HPDE6-E6E7 (cell line): Measurements from ENCODE around the gene DLG1.

ENCODE experiments used
- DNase-seq: peaks from one replicate; pipeline ENCODE4 v3.0.0; 2011; ENCODE audit warnings: missing footprints; ENCODE audit errors: extremely low spot score

The DLG1 gene

DNA sequence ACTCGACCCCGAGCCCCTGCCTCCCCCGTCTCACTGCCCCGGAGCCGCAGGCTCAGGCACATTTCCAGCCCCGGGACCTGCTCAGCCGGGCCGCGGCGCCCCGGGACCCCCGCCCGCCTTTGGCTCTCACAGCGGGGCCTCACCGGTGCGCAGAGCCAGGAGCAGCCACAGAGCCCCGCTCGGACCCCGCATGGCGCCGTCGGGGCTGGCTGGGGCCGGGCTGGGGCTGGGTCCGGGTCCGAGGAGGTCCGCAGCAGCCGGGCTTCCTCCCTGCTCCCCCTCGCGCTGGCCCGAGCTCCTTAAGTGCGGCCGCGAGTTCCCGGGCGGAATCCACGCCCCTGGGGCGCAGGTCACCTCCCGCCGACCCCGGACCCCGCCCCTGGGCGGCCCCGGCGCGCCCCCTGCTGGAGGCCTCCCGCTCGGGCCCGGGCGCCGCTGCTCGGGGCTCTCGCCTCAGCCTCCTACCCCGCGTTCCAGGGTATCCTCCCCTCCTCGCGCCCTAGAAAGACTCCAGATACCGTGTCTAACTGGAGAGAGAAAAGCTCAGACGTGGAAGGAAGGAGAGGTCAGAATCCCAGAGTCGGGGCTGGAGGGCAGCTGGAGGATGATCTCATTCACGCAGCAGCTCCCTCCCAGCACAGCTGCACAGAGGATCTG, 268.8 kb downstream of the DLG1 start, which contains the start of gene MELTF:
MELTF (minus strand) TSS at position 307 of the 657 bp plus-strand sequence; CDS start at position 192, 115 bp downstream.
- peak; percentile 75 for DNase-seq

DNA sequence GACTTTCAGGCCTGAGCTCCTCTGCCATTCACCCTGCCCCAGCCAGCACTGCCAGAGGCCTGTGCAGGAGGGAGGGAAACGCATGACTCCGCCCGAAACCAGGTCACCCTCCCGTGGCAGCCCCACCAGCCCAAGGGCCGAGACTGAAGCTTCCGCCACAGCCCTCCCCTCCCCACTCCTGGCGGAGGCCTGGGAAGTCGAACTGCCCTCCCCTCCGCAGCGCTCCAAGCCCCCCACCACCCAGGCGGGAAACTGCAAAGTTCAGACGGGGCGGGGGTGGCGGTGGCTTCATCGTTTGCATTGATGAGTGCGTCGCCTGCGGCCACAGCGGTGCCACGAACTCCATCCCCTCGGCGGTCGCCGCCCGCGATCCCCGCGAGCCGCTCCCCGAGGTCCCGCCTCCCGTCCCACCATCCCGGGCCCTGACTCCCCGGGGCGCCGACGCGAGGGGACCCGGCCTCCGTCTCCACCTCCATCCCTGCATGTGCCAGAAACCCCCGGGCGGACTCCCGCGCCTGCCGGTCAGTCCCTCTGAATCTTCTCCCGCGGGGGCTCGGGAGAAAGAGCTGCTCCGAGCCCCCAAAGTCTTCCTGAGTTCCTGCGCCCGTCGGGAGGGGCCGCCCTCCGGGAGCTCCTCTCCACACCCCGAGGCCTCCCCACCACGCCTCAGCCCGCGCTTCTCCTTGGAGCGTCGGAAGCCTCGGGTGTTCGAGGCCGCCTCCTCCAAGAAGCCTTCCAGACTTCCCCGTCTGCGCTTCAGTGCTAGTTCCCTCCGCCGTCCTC, 269.5 kb downstream of the DLG1 start:
- no peak for DNase-seq

DNA sequence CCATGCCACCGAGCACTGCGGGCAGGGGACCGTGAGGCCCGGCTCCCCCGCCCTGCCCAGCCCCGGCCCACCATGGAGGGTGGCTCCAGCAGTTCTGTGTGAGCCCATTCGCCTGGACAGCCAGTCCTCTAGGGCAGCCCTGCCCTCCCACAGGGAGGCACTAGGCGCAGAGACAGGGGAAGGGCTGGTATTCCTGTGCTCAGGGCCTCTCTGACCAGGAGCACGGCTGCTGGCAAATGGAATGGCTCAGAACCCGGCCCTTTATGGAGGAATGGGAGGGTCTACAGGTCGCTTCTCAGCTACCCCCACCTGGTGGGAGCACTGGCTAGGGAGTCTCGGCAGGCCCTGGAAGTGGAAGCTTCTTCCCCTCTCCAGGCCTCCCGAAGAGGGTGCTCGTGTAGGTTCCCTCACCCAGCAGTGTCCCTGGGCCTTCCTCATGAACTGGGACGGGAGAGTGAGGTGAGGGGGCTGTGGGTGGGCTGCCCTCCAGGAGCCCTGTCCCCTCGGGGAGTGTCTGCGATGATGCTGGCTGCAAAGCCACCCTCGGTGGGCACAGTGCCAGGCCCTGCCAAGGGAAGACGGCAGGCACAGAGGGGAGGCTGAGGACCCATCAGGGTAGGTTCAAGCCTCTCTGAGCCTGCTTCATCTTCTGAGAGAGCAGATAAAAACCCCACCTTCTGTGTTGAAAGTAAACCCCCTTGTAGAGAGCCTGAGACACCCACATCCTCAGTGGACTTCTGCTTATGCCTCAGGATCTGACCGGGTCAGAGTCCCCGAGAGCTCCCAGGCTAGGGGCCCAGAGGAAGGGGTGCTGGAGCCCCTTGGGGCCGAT, 270.3 kb downstream of the DLG1 start:
- DNase-seq = no peak

DNA sequence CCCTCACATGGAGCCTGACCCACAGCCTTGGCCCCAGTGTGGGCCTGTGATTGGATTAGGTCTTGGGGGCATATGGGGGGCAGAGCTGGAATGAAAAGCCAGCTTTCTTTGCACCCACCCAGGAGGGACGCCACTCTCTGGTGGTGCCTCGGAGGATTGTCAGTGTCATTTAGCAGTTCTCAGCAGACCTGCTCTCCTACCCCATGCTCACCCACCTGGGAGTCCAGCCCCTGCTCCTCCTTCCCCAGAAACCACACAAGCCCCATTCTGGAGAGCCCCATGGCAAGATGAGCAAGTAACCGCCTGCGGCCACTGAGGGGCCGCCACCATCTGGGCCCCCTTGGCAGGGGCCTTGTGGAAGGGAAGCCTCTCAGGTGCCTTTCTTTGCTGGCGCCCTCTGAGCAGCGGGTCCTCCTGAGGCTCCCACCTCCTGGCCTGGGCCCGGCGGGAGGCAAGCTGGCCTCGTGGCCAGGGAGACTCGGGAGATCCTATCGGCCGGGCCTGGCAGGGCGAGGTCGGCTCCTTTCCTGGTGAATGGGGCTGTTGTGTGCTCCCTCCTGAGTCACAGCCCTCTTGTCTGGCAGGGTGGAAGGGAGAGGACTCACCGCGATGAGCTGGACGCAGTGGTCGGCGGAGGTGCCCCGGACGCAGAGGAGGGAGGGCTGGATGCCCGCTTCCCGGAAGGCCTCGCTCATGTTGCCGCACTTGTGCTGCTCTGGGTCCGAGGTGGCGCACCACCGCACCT, 271.1 kb downstream of the DLG1 start:
- no peak for DNase-seq

DNA sequence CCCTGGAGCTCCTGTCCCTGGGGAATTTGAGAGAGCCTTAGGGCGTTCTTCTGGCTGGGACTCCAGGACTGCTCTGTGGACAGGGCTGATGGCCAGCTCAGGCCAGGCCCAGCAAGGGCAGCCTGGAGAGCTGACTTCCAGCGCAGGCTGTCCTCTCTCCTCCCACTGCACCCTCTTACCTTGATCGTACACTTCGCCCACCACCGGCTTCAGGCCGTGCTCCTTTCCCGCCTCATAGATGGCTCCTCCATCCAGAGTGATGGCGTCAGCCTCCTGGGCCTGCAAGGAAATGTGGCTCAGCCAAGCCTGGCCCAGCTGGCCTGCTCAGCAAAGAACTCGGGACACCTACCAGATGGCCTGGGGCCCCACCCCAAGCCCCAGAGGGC, 271.9 kb downstream of the DLG1 start:
- no peak for DNase-seq

DNA sequence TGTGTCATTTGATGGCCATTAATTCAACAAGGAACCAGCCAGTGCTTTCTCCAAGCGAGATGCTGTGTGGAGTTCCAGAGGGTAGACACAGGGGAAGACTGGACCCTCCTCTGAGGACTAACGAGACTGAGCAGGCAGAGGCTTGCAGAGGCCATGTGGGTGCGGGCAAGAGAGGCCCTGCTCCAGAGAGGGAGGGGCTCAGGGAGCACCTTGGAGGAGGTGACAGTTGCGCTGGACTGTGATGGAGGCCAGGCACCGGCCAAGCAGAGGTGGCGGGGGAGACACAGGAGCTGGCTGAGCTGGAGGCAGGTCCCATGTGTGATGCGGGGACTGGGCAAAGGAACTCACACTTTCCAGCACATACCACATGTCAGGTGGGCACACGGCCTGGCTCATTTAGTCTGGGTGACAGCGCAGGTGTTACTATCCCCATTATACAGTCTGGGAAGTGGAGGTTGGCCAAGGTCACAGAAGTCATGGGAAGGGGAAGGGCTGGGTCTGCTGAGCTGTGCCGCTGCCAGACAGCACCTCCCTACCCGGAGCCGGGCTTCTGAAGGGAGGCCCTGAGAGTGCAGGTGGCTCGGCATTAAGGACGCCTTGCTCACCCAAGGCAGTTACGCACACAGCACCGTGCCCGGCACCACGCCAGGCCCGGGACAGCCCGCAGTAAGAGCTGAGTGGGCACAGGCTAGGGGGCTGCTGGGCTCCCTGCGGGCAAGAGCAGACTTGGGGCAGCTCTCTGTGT, 272.5 kb downstream of the DLG1 start:
- DNase-seq = no peak

DNA sequence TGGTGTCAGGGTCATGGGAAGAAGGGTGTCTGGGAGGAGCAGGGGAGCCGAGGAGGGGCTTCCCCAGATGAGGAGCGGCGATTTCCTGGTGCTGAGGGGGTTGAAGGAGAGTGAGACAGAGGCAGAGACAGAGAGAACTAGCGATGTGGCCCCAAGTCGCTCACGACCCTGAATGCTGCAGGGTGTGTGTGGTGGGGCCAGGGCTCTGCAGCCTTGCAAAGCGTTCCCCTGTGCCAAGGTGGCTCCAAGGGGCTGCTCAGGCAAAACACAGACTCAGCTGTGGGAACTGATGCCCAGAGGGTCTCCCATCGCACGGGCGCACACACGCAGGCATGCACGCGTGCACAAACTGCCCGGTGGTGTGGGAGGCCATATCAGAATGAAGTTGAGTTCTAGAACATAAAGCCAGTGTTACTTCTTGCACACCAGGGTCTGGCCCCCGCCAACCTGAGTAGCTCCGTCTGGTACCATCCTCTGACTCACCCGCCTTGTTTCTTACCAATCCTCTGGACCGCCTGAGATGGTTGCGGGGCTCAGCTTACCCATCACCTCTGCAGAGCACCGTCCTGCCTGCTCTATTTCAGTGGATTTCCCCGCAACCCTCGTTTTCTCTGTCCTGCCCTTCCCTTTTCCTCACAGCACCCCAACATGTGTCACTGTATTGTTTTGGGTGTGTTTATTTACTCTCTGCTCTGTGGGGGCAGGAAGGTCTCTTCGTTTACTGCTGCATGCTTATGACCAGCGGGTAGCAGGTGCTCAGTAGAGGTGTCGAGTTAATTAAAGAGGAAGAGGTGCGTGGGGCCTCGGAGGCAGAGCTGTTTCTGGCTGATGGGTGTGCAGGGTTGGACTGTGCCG, 273.3 kb downstream of the DLG1 start:
- no peak for DNase-seq

DNA sequence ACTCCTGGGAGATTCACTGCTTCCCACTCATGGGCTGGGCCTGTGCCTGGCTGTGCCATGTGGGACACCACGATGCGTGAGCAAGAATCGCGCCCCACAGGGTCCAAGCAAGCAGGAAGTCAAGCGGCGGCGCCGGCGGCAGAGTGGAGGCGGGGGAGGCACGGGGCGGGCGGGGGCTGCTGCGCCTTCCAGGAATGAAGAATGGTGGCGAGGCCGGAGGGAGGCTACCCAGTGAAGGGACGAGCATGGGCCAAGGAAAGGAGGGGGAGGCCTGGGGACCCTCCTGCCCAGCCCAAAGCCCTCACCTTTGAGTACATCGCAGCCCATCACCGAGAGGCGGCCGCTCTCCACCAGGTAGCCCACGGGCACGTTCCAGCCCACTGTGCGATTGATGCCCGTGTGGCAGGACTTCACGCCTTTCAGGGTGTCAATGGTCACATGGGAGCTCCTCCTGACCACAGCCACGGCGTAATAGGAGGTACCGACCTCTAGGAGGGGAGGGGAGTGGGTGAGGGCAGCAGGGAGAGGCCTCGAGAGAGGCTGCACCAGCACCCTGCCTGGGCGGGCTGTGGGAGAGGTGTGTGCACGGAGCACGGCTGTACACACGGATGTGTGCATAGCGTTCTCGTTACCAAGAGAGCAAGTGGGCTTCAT, 274.3 kb downstream of the DLG1 start:
- DNase-seq = no peak

DNA sequence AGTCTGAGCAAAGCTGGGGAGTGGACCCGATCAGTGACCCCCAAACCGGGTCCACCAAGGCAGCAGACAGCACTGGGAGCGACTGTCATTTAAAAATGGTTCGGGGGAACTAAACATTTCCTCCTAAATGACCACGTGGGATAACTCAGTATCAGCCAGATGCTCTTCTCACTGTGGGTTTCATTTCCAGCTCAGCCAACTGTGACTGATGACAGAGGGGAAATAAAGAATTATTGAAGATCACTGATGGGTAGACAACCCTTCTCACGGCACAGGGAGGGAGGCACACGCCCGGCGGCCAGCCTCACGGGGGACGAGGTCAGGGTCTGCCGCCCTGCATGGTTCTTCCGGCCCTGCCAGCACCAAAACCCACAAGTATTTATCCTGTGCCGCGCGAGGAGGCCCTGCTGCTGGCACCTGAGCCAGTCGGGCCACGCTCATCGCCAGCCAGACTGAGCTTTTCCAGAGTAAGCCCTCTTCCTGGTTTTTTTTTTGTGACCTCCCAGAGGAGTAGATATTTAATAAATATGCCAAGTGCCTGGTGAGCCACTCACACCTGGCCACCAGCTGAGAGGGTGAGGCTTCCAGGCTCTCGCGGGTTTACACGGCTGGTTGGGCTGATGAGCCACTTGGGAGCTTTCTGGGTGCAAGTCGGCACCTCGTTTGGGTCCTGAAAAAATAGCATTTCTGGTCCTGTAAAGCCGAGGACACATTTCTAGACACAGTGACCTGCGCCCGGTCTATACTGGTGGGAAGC, 275.0 kb downstream of the DLG1 start:
- DNase-seq = no peak

DNA sequence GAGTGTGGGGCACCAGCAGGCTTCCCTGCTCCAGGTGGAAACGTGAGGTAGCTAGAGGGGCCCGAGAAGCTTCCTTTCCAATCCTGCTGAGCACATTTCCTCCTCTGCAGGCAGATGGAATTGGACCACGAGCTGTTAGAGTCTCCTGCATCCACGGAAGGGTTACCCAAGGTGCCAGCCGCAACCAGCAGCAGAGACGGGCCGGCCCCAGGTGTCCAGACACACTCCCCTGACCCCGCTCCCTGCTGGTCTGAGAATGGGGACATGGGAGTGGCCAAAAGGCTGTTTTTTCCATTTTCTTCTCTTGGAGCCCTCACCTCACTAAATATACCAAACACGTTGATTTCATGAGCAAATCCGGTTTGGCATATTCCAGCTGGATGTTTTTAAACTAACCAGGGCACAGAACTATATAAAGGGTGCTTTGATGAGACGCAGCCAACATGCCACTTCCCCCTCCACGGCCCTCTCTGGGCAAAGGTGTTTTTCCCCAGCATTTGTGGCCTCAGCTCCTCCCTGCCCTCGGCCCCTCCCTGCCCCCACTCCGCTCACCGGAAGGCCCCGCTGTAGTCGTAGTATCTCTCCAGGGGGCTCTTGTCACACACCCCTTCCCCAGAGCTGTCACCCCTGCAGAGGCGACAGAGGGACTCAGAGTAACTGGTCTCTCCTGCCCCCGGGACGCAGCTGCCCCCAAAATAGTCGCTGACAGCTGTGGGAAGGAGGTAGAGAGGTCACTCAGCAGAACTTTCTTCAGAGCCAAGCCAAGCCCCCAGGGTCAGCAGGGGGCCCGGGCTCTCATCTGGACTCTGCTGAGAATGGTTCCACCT, 275.8 kb downstream of the DLG1 start:
- no peak for DNase-seq

DNA sequence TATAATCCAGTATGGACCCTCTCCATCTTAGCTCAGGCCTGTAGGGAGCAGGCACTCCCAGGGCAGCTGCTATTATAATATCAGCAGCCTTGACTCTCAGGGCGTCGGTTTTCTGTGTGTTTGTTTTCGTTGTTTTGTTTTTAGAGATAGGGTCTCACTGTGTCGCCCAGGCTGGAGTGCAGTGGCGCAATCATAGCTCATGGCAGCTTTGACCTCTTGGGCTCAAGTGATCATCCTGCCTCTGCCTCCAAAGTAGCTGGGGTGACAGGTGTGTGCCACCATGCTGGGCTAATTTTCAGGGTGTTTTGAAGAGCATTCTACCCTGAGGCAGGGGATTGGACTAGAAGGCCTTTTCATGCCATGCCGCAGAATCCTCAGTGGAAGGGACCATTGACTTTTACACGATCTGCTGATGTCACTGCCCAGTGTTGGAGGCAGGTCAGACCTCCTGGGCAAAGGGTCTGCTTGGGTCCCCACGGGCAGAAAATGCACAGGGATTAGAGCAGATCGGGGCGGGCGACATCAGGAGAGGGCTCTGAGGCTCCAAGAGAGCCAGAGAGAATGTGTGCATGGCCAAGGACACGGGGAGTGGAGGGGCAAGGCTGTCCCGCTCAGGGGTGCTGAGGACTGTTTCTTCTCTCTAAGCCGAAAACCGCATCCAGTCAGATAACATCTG, 276.5 kb downstream of the DLG1 start:
- DNase-seq = no peak

DNA sequence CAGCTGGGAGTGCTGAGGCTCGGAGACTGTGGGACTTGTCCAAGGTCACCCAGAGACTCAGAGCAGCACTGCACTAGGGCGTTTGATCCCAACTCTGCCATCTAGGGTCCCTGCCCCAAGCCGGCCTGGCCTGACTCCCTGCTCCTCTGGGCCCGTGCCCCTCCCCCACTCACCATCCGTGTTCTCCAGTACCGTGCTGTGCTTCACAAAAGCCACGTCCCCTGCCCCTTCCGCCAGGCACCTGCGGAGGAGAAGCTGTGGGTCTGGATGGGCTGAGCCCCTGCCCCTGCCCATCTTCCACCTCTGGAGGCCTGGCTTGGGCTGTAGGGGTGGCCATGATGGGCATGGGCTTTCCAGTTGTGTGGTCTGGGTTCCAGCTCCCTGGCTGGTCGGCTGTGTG, 277.2 kb downstream of the DLG1 start:
- no peak for DNase-seq

DNA sequence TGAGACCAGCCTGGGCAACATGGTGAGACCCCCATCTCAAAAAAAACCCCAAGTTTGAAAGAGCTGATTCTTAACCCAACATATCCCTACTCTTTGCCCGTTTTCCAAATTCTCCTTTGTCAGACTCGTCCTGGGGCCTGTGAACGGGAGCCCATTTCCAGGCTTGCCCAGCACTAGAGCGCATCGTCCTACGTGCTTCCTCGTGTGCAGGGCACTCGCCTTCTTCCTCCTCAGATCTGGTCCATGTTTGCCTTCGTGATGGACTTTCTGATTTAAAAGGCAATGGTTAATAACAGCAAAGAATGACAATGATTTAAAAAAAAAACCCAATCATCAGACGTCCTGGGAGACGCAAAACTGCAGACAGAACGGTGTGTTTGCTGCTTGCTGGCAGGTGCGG, 278.9 kb downstream of the DLG1 start:
- no peak for DNase-seq

DNA sequence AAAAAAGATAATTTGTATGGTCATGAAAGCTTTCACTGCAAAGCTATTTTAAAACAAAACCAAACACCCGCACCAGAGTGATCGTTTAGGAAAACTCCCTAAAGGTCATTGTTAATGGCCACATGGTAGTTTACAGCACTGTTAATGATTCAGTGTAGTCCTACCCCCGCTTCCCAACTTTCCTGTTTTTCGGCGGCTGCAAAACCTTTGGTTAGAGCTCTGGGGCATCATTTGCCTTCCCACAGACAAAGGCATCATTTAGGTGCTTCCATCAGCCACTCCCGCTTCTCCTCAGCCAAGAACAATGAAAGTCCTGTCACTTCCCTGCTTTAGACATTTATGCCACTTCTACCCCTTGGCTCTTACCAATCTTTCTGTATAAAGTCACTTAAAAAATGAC, 279.4 kb downstream of the DLG1 start:
- DNase-seq = no peak

DNA sequence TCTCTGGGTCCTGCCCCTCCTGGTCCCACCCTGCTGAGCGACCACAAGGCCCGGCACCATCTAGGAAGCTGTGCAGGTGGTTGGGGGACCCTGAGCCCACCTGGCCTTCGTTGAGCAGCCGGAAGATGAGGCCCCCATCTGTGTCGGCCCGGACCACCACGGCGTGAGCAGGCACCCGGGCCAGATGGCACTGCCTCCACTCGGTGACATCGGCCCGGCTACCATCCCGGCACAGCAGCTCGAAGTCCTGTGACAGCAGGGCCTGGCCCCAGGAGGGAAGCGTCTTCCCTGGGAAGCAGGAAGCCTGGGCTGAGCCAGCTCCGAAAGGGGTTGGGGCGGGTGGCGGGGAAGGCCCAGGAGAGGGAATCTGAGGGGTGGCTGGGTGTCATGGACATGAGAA, 281.4 kb downstream of the DLG1 start:
- no peak for DNase-seq

DNA sequence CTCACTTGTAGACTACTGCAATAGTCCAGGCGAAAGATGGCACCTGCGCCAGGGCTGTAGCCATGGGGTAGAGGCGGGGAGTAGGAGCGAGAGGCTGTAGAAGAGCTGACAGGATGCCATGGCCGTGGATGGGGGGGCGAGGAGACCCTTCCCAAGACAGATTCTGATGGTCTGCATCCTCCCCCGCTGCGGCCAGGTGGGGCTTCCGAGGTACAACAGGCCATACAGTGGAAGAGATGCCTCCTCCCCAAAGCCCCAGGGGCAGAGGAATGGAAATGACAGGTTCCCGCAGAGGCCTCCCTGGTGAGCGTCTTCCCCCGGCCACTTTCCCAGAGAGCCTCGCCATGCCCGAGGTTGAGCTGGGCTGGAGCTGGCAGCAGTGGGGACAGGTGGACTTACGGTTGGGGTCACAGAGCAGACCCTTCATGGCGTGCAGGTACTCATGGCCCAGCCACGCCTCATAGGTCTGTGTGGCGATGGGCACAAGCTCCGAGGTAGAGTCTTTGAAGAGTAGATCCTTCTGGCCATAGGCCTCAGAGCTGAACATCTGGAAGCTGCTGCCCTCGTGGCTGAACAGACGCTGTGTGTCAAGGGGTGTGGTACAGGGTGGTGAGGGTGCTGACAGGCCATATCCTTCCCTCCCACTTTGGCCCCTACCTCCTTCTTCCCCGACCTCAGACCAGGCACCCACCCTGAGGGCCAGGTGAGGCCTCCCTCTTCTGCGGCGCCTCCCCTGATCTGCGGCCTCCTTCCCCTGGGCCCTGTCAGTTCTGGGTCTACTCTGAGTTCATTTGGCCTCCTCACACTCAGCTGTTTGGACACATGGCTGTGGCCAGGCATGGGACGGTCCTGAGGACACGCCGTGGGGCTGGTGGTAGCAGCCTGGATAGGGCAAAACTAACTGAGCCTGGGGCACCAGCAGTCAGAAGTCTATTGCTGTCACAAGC, 282.3 kb downstream of the DLG1 start:
- no peak for DNase-seq
